GM19025 (cell line): Measurements from ENCODE around the gene FANCF.
A peak's percentile ranks its signal among the peaks of the same experiment; 100 is the strongest.

Experiments
- ATAC-seq: cut with Tn5 transposase; IDR thresholded peaks from one replicate; pipeline ENCODE4 v1.9.1; 2021; ENCODE audit warnings: mild to moderate bottlenecking, low read depth, moderate library complexity; ENCODE audit not compliant: unreplicated experiment

The FANCF gene

GRCh38 chr11:22626573-22627239, 1.1 kb upstream of the FANCF start:
- no peak for ATAC-seq

GRCh38 chr11:22624742-22625447, 728 bp downstream of the FANCF start:
- peak; percentile 41 for ATAC-seq

- no peak for ATAC-seq
Observed at GRCh38 chr11:22617868-22618267, 7.8 kb downstream of the FANCF start.

- no peak for ATAC-seq
Observed at GRCh38 chr11:22603933-22604332, 21.7 kb downstream of the FANCF start.

- ATAC-seq = no peak
Observed at GRCh38 chr11:22602504-22602903, 23.1 kb downstream of the FANCF start.

- ATAC-seq = no peak
Observed at GRCh38 chr11:22599458-22599857, 26.2 kb downstream of the FANCF start.

- no peak for ATAC-seq
Observed at GRCh38 chr11:22597062-22597461, 28.6 kb downstream of the FANCF start.

- ATAC-seq = no peak
Observed at GRCh38 chr11:22584976-22585375, 40.6 kb downstream of the FANCF start.

- ATAC-seq = no peak
Observed at GRCh38 chr11:22583963-22584492, 41.6 kb downstream of the FANCF start.

- no peak for ATAC-seq
Observed at GRCh38 chr11:22582151-22582410, 43.5 kb downstream of the FANCF start.

GRCh38 chr11:22581354-22582150, 44.1 kb downstream of the FANCF start:
- no peak for ATAC-seq

- no peak for ATAC-seq
Observed at GRCh38 chr11:22577854-22578253, 47.8 kb downstream of the FANCF start.
